Peyer's patch (tissue), 4 donors: ENCODE measurements around the gene ACKR2. TPM values are rescaled to one million over a fixed set of nuclear protein-coding genes. Genes with fewer than 3 reads are reported as not detected.

ENCODE experiments used
- DNase-seq, 3 donors: peaks; one replicate each; pipeline ENCODE4 v3.0.0-alpha.2; 2017 to 2019
- H3K27ac ChIP-seq, 4 donors: fragments of 200-600 bp; sonication (generic); one replicate each; pipeline ENCODE4 v1.5.1; 2016 to 2019
- H3K27me3 ChIP-seq, 2 donors: fragments of 200-600 bp; sonication (generic); one replicate each; pipeline ENCODE4 v1.5.1; 2019
- H3K36me3 ChIP-seq, 3 donors: fragments of 200-600 bp; sonication (generic); one replicate each; pipeline ENCODE4 v1.5.1; 2016 to 2019
- H3K4me1 ChIP-seq, 4 donors: fragments of 200-600 bp; sonication (generic); one replicate each; pipeline ENCODE4 v1.5.1; 2016 to 2019
- H3K4me3 ChIP-seq, 4 donors: fragments of 200-600 bp; sonication (generic); 1 replicate in 3 of 4; 2 replicates in 1 of 4; pipeline ENCODE4 v1.5.1; 2016 to 2019; ENCODE audit warnings: mild to moderate bottlenecking in 1 of 4
- H3K9me3 ChIP-seq, 4 donors: fragments of 200-600 bp; sonication (generic); one replicate each; pipeline ENCODE4 v1.5.1; 2016 to 2019; ENCODE audit warnings: mild to moderate bottlenecking in 1 of 4
- POLR2A ChIP-seq, 2 donors: fragments of 450-650 bp; IDR thresholded peaks; one replicate each; pipeline ENCODE4 v1.5.1; 2017; ENCODE audit warnings: antibody characterized with exemption in 2 of 2, mild to moderate bottlenecking in 2 of 2, moderate library complexity in 2 of 2
- small RNA-seq, 2 donors: library from RNA; depleted of rRNA; stranded (forward); fragments of <200 nt; gene quantifications; one replicate each; pipeline ENCODE3, GENCODE V24; 2016
- total RNA-seq, 4 donors: library from RNA; depleted of rRNA; stranded (reverse); fragments of >200 nt; gene quantifications; one replicate each; pipeline ENCODE4 v1.1.0, GENCODE V29; 2016
- TF ChIP-seq, protein P1 (sequence below), 6 experiments: fragments of 450-650 bp in 4 of 6; fragments of 200-600 bp in 2 of 6; sonication (generic) in 1 of 6; IDR thresholded peaks; one replicate each; pipeline ENCODE4 v1.5.1; 2017 to 2019; ENCODE audit warnings: antibody characterized with exemption in 6 of 6, mild to moderate bottlenecking in 3 of 6, moderate library complexity in 1 of 6

Gene ACKR2
- total RNA-seq, 4 donors from 2014 or later = 0.83 to 10.1 (median 3.7) TPM

DNA sequence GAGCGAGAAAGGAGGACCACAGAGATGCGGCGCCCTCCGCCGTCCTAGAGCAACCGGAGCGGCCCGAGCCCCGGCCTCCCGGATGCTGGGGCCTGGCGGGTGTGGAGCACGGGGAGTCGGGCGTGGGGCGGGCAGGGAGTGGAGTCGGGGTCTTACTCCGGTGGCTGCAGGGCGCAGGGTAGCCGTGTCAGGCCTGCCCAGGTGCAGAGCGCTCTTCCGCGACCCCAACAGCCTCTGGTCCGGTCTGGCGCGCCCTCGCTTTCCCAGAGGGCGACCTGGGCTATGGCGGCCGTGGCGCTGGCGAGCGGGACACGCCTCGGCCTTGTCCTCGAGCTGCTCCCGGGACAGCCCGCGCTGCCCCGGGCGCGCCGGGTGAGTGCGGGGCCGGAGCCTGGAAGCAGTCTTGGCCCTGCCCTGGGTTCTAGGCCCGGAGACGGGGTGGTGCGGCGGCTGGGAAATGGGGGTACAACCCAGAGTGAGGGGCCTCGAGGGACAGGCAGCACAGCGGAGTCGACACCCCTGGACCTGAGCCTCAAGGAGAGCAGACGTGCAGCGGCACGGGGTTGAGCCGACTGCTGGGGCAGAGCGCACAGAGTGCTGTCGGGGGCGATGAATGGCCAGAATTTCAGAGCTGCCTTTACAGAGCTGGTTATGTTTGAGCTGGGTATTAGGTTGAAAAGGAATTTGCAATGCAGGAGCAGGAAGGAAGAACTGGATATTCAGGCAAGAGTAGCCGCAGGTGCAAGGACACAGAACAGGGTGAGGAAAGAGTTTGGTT, 97.0 kb downstream of the ACKR2 start, which contains the start of gene ZNF662:
TSS of gene ZNF662 (plus strand) at position 73 of the 778 bp plus-strand sequence. CDS start 1,973 bp downstream, outside the sequence.
- Histone ChIP-seq H3K4me1 (peaks cover 0 to 4% (median 0%) of the 10 kb centered on the region in 4 donors), H3K27ac (peak within 1 kb of the TSS in 3 of 4 donors; percentile 12 to 33 (median 15)), H3K4me3 (peak within 1 kb of the TSS; percentile 31 to 58 (median 50)), H3K36me3 (peaks cover 0 to 22% (median 0%) of the 10 kb centered on the region in 3 donors), H3K9me3 (no peaks in the 10 kb centered on the region), H3K27me3 (no peaks in the 10 kb centered on the region)
- no peak for TF ChIP-seq POLR2A (IDR thresholded peaks at IDR 0.05)
- TF ChIP-seq, protein P1, sequence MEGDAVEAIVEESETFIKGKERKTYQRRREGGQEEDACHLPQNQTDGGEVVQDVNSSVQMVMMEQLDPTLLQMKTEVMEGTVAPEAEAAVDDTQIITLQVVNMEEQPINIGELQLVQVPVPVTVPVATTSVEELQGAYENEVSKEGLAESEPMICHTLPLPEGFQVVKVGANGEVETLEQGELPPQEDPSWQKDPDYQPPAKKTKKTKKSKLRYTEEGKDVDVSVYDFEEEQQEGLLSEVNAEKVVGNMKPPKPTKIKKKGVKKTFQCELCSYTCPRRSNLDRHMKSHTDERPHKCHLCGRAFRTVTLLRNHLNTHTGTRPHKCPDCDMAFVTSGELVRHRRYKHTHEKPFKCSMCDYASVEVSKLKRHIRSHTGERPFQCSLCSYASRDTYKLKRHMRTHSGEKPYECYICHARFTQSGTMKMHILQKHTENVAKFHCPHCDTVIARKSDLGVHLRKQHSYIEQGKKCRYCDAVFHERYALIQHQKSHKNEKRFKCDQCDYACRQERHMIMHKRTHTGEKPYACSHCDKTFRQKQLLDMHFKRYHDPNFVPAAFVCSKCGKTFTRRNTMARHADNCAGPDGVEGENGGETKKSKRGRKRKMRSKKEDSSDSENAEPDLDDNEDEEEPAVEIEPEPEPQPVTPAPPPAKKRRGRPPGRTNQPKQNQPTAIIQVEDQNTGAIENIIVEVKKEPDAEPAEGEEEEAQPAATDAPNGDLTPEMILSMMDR (IDR thresholded peaks at IDR 0.05) = no peak
- peak in 2 of 3 donors; percentile 50 to 66 for DNase-seq

DNA sequence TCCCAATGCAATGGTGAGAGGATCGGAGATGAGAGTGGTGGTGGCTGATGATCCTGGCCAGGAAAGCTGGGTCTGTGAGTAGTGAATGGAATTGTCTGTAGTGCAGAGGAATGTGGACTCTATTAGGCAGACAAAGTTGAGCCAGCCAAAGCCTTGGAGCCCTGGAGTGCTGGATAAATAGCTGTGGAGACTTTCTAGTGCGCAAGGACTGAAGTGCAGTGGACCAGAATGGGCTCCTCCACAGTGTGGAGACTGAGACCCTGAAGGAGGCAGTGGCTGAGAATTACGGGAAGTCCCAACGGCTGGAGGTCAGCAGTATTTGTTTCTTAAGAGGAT, 97.6 kb downstream of the ACKR2 start:
- Histone ChIP-seq H3K9me3 (peaks cover 0 to 5% (median 0%) of the 10 kb centered on the region in 4 donors), H3K27ac (no peak overlapping the region), H3K4me3 (peak overlapping the region in 1 of 4 donors; percentile 51), H3K4me1 (peaks cover 0 to 4% (median 0%) of the 10 kb centered on the region in 4 donors), H3K27me3 (no peaks in the 10 kb centered on the region), H3K36me3 (peaks cover 0 to 27% (median 0%) of the 10 kb centered on the region in 3 donors)
- no peak for TF ChIP-seq POLR2A (IDR thresholded peaks at IDR 0.05)
- TF ChIP-seq, protein P1 (IDR thresholded peaks at IDR 0.05) = no peak
- no peak for DNase-seq

DNA sequence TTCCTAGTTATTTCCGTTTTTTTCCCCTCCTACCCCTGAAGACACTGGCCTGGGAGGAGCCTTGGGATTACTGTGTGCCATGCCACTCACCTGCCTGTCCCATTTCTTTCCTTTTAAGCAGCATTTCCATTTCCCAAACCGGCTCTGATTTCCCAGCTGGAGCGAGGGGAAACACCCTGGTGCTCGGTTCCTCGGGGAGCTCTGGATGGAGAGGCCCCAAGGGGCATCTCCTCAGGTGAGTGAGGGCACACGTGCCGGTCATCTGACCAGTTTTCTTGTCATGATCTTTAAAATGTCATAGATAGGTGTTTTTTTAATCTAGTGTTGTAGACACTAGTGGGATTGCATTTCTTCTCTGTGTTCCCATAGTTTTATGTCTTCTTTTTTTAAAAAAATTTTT, 99.4 kb downstream of the ACKR2 start:
- no peaks in the 10 kb centered on the region for H3K27me3 ChIP-seq

DNA sequence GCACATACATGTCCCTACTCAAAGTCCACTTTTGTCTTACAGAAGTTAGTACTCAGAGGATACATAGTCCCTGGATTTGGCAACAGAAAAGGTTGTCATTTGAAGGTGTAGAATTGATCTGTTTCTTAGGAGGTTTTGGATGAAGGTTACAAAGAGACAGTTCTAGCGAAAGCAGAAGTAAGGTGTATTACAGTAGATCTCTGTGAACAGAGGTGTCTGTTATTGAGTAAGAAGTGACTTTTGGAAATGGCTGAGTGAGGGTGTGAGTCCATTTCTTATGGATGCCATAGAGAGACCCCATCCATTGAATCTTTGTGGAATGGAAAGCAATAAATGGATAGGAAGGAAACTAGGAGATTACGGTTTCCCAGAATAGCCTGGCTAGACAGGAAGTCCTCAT, 102.3 kb downstream of the ACKR2 start:
- TF ChIP-seq, protein P1 (IDR thresholded peaks at IDR 0.05) = no peak
- no peak for TF ChIP-seq POLR2A (IDR thresholded peaks at IDR 0.05)
- Histone ChIP-seq H3K27ac (no peak overlapping the region), H3K36me3 (peaks cover 0 to 55% (median 0%) of the 10 kb centered on the region in 3 donors), H3K9me3 (peaks cover 0 to 43% (median 3%) of the 10 kb centered on the region in 4 donors), H3K4me3 (no peak overlapping the region), H3K27me3 (no peaks in the 10 kb centered on the region), H3K4me1 (peaks cover 0 to 2% (median 0%) of the 10 kb centered on the region in 4 donors)
- DNase-seq = no peak

More for the DNA sequence above, 99.4 kb downstream of the ACKR2 start:
- TF ChIP-seq, protein P1 (IDR thresholded peaks at IDR 0.05) = no peak
- TF ChIP-seq POLR2A (IDR thresholded peaks at IDR 0.05) = no peak
- DNase-seq = no peak
- Histone ChIP-seq H3K4me3 (no peak overlapping the region), H3K4me1 (peaks cover 0 to 4% (median 0%) of the 10 kb centered on the region in 4 donors), H3K9me3 (peaks cover 0 to 15% (median 0%) of the 10 kb centered on the region in 4 donors), H3K27ac (no peak overlapping the region), H3K36me3 (peaks cover 0 to 38% (median 0%) of the 10 kb centered on the region in 3 donors)

DNA sequence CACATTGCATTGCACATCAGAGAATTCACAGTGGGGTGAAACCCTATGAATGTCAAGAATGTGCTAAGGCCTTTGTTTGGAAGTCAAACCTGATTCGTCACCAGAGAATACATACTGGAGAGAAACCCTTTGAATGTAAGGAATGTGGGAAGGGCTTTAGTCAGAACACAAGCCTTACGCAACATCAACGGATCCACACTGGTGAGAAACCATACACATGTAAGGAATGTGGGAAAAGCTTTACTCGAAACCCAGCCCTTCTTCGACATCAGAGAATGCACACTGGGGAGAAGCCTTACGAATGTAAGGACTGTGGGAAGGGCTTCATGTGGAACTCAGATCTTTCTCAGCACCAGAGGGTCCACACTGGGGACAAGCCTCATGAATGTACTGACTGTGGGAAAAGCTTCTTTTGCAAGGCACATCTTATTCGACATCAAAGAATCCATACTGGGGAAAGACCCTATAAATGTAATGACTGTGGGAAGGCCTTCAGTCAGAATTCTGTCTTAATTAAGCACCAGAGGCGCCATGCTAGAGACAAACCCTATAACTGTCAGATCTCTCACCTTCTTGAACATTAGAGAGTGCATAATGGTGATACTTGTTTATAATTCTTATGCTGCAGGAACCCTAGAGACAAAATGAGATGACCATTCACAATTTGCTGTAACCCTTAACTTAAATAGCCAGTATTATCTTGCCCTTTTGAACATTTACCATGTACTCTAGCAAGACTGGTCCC, 105.7 kb downstream of the ACKR2 start:
- no peak for TF ChIP-seq POLR2A (IDR thresholded peaks at IDR 0.05)
- TF ChIP-seq, protein P1 (IDR thresholded peaks at IDR 0.05) = no peak
- DNase-seq = no peak
- H3K4me1 ChIP-seq = no peaks in the 10 kb centered on the region
- no peak overlapping the region for H3K4me3 ChIP-seq
- peaks cover 0 to 47% (median 0%) of the 10 kb centered on the region in 3 donors for H3K36me3 ChIP-seq
- no peak overlapping the region for H3K27ac ChIP-seq
- no peaks in the 10 kb centered on the region for H3K27me3 ChIP-seq
- H3K9me3 ChIP-seq = peaks cover 0 to 48% (median 5%) of the 10 kb centered on the region in 4 donors

Small RNA genes within 50 kb of the gene (small RNA-seq; reads per million reads assigned to genes)
- gene CCDC13 = 0 to 0.82 reads per million in 2 donors

Other genes with a start within 250 kb of the ACKR2 start
- 10 to 100 TPM; 30.5 to 56.4 (median 38.7) TPM for gene SEC22C, start 227.5 kb upstream of the ACKR2 start, total RNA-seq
- 10 to 100 TPM; 15.6 to 25.6 (median 20.3) TPM for gene SS18L2, start 218.6 kb upstream of the ACKR2 start, total RNA-seq
- 100 to 1,000 TPM; 118 to 386 (median 187) TPM for gene NKTR, start 208.8 kb upstream of the ACKR2 start, total RNA-seq
- gene ZBTB47, start 155.7 kb upstream of the ACKR2 start, total RNA-seq = 10 to 100 TPM in 3 of 4 donors, 1 to 10 TPM in 1; 5.3 to 30.5 (median 14.7) TPM
- gene KLHL40, start 123.9 kb upstream of the ACKR2 start, total RNA-seq = not detected
- 1 to 10 TPM in 1 of 4 donors, not detected in 3; 3.4 TPM for gene HHATL, start 106.6 kb upstream of the ACKR2 start, total RNA-seq
- 1 to 10 TPM in 3 of 4 donors, not detected in 1; 1.4 to 6.8 (median 4.2) TPM for gene CCDC13, start 36.2 kb upstream of the ACKR2 start, total RNA-seq
- gene HIGD1A, start 5.0 kb upstream of the ACKR2 start, total RNA-seq = 100 to 1,000 TPM; 102 to 278 (median 204) TPM
- gene CYP8B1, start 66.4 kb downstream of the ACKR2 start, total RNA-seq = not detected
- gene ZNF662, start 96.7 kb downstream of the ACKR2 start, total RNA-seq = 1 to 10 TPM; 1.2 to 8.9 (median 6.0) TPM
- 1 to 10 TPM; 1.8 to 9.1 (median 6.3) TPM for gene GASK1A, start 169.9 kb downstream of the ACKR2 start, total RNA-seq